ENCODE results near the gene SAP30BP. TPM values are rescaled to one million over a fixed set of nuclear protein-coding genes. Genes with fewer than 3 reads are reported as not detected.

Gene SAP30BP
- total RNA-seq, 1 experiment from 2014 or later, result 149 TPM

DNA sequence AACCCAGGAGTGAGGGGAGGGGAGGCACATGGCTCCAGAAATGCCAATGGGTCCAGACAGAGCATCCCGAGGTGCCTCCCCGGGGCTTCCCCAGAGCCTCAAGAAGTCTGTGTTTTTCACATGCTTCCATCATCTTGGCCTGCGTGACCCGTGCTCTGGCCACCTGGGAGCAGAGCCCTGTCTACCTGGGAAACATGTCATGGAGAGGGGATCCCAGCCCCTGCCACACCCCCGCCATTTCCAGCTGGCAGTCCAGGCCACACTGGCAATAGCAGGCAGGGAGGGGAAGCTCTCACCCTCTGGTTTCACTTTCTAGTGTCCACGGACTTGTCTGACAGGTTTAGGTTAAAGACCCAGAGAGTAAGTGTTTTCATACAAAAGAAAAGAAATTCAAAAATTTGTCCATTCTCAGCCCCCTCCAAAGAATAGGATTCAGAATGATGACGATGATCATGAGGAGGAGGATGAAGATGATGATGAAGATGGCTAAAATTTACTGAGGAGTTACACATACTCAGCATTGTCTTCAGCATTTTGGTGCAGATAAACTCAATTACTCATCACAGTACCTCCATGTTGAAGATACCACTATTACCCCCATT lies 24.9 kb upstream of the SAP30BP start:
- POLR2A ChIA-PET, result interaction anchor here (1.0 to 1.7 kb wide), 4 partner anchors 8 to 138 kb away, joined by 3 to 5 read pairs (median 4); no protein-coding TSS in a partner anchor
- no peak for DNase-seq (ENCODE audit: low read depth, low spot score)
- H3K4me2 ChIP-seq (ENCODE audit: low read length), result peak overlapping the region; percentile 13

More for the DNA sequence above, 24.9 kb upstream of the SAP30BP start:
- no peaks in the 10 kb centered on the region for H3K27me3 ChIP-seq (ENCODE audit: insufficient read depth, low read length)
- no TSS peak for BruUV-seq (replicated peaks)
- no peaks in the 10 kb centered on the region for H3K9me3 ChIP-seq (ENCODE audit: control insufficient read depth in 1 of 2, insufficient read depth in 1 of 2, low read depth in 1 of 2, low read length in 2 of 2)
- H3K79me2 ChIP-seq (ENCODE audit: insufficient read depth, low read length), result no peaks in the 10 kb centered on the region
- intact Hi-C loops (cut with micrococcal nuclease), result no loop called here
- no peak overlapping the region for H3K4me3 ChIP-seq (replicated peaks in 1 of 2; ENCODE audit: low read depth in 1 of 2, low read length in 2 of 2)
- H2AFZ ChIP-seq (ENCODE audit: low read depth, low read length, poor library complexity, severe bottlenecking), result no peak overlapping the region
- RAD21 ChIA-PET (ENCODE audit: low non-redundant PET in 1 of 2, low total read pairs in 2 of 2, uncharacterized antibody in 2 of 2, unreplicated experiment in 2 of 2), result interaction anchor here in 1 of 2 experiments (0.6 kb wide), 1 partner anchor 106 kb away, joined by 3 read pairs; no protein-coding TSS in a partner anchor
- H3K9me2 ChIP-seq (ENCODE audit: insufficient read depth), result no peaks in the 10 kb centered on the region
- H3K4me1 ChIP-seq (ENCODE audit: control insufficient read depth in 1 of 2, insufficient read depth in 2 of 2, low read length in 2 of 2), result peaks cover 45 to 76% of the 10 kb centered on the region in 2 experiments
- TF ChIP-seq, protein P1, sequence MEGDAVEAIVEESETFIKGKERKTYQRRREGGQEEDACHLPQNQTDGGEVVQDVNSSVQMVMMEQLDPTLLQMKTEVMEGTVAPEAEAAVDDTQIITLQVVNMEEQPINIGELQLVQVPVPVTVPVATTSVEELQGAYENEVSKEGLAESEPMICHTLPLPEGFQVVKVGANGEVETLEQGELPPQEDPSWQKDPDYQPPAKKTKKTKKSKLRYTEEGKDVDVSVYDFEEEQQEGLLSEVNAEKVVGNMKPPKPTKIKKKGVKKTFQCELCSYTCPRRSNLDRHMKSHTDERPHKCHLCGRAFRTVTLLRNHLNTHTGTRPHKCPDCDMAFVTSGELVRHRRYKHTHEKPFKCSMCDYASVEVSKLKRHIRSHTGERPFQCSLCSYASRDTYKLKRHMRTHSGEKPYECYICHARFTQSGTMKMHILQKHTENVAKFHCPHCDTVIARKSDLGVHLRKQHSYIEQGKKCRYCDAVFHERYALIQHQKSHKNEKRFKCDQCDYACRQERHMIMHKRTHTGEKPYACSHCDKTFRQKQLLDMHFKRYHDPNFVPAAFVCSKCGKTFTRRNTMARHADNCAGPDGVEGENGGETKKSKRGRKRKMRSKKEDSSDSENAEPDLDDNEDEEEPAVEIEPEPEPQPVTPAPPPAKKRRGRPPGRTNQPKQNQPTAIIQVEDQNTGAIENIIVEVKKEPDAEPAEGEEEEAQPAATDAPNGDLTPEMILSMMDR (IDR thresholded peaks at IDR 0.05 in 2 of 3, conservative IDR thresholded peaks at IDR 0.05 in 1 of 3; ENCODE audit: borderline replicate concordance in 1 of 3, insufficient read depth in 1 of 3, low read depth in 2 of 3, low read length in 2 of 3), result no peak
- TF ChIP-seq CEBPB (IDR thresholded peaks at IDR 0.05; ENCODE audit: low read depth), result no peak
- no peak for TF ChIP-seq JUND (IDR thresholded peaks at IDR 0.05)
- TF ChIP-seq YY1 (IDR thresholded peaks at IDR 0.05; ENCODE audit: extremely low read depth, insufficient replicate concordance, low read depth, low read length), result no peak
- no peak for TF ChIP-seq SRF (IDR thresholded peaks at IDR 0.05; ENCODE audit: low read depth)
- TF ChIP-seq ZFX (IDR thresholded peaks at IDR 0.05), result no peak
- no peak for TF ChIP-seq SP1 (IDR thresholded peaks at IDR 0.05; ENCODE audit: low read depth)
- no peak for TF ChIP-seq SIN3A (IDR thresholded peaks at IDR 0.05; ENCODE audit: low read depth)
- no peak for TF ChIP-seq POLR2AphosphoS5 (IDR thresholded peaks at IDR 0.05; ENCODE audit: low read depth, low read length)
- no peaks in the 10 kb centered on the region for H4K20me1 ChIP-seq (ENCODE audit: insufficient read depth)
- CTCF ChIA-PET, result interaction anchor here (1.3 to 3.0 kb wide), 4 partner anchors 9 to 105 kb away, joined by 4 to 25 read pairs (median 8); partner anchors contain the start of gene SMIM5
- ATAC-seq, result no peak
- 0 out of 4 replicates have a peak, but pooled peaks cover 0 to 3% of the 10 kb centered on the region in 2 experiments for H3K36me3 ChIP-seq (ENCODE audit: control insufficient read depth in 1 of 2, insufficient read depth in 2 of 2, low read length in 2 of 2)
- H3K9ac ChIP-seq (ENCODE audit: low read length), result peak overlapping the region; percentile 17; the same call in 1 of the 2 replicates
- no peak overlapping the region; the same call in 1 of the 2 replicates for H3K27ac ChIP-seq (ENCODE audit: low read depth, low read length)
